Measurements from ENCODE around the gene RHBG.

The RHBG gene

DNA sequence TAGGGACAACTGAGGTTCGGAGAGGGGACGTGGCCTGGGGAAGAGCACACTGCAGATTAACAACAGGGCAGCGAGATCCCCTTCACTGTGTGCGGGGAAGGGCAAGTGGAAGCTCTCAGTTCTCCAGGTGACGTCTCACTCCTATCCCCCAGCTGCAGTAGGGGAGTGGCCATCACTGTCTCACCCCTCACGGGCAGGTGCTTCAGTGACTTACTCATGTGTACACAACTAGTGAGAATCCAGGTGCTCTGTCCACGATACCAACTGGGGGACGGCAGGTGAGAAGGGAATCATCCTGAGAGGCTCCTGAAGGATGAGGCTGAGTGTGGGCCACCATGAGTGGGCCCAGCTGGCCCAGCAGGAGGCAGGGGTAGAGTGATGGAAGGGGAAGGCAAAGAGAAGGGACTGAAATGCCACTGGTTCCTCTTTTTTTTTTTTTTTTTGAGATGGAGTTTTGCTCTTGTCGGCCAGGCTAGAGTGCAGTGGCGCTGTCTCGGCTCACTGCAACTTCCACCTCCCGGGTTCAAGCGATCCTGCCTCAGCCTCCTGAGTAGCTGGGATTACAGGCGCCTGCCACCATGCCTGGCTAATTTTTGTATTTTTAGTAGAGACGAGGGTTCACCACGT is 25.9 kb downstream of the RHBG start:
- no peak overlapping the region for H3K27ac ChIP-seq
- TF ChIP-seq, protein P1, sequence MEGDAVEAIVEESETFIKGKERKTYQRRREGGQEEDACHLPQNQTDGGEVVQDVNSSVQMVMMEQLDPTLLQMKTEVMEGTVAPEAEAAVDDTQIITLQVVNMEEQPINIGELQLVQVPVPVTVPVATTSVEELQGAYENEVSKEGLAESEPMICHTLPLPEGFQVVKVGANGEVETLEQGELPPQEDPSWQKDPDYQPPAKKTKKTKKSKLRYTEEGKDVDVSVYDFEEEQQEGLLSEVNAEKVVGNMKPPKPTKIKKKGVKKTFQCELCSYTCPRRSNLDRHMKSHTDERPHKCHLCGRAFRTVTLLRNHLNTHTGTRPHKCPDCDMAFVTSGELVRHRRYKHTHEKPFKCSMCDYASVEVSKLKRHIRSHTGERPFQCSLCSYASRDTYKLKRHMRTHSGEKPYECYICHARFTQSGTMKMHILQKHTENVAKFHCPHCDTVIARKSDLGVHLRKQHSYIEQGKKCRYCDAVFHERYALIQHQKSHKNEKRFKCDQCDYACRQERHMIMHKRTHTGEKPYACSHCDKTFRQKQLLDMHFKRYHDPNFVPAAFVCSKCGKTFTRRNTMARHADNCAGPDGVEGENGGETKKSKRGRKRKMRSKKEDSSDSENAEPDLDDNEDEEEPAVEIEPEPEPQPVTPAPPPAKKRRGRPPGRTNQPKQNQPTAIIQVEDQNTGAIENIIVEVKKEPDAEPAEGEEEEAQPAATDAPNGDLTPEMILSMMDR (IDR thresholded peaks at IDR 0.05), result no peak
- no peak for TF ChIP-seq ZFX (IDR thresholded peaks at IDR 0.05; ENCODE audit: borderline replicate concordance)

DNA sequence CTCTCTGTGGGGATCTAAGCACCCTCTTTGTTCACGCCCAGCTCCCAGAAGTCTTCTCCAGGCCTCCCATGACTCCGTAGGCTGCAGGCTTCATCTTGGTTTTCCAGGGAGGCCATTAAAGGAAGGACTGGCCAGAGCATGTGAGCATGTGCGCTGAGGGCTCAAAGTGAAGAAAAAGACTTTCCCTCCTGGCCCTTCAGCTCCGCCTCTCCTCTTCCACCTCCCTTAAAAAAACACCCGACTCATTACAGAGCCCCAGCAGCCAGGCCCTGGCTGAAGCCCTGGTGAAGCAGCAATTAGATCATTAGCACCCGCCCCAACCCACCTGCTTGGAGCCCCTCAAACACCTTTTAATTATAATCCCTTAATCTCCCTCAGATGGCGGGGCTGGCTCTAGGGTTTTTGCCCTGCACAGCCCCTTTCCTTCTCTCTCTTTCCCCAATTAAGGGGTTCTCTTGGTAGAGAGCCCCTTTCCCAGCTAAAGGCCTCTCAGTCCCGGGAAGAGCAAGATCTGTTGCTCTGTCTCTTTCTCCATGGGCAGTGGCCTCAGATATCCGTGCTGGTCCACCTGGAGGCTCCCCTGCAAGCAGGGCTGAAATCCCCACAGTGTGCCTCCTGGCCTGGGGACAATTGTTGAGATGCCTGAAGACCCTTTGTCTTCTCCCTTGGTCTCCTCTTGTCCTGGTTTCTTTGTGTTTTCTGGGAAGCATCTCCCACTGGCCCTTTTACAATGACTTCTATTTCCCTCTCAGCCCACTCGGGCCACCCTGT is 30.5 kb downstream of the RHBG start:
- H3K27ac ChIP-seq, result no peak overlapping the region
- TF ChIP-seq, protein P1 (IDR thresholded peaks at IDR 0.05), result no peak
- no peak for TF ChIP-seq ZFX (IDR thresholded peaks at IDR 0.05; ENCODE audit: borderline replicate concordance)

DNA sequence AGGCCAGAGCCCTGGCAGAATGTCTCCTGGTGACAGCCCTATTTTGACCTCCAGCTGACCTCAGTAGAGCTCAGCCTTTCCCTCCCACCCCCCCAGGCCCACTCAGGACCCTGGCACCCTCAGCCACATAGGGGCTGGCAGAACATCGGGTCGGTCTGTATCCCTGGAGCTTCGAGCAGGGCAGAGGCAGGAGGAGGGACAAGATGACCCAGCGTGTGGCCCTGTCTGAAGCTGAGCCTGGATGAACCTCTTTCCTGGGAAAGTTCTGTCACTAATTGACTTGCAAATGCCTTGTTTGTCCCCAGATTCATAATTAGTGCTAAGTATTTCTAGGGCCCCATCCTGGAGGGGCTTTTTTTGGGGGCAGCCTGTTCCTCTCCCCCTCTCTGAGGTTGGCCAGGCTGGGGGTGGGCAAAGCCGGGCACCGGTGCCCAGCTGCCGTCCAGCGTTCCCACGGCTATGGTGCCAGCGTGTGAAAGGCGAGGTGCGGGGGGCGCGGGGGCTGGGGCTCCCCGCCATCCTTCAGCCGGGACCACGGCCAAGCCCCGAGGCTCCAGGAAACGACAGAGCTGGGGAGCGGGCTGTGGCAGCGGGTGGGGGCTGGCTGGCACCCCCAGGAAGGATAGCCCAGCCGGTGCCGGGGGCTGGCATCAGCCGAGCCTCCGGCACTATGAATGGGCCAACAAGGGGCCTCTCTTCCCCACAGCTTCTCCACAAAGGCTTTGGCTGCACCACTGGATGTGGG is 31.4 kb downstream of the RHBG start:
- TF ChIP-seq ZFX (IDR thresholded peaks at IDR 0.05; ENCODE audit: borderline replicate concordance), result no peak
- TF ChIP-seq, protein P1 (IDR thresholded peaks at IDR 0.05), result no peak
- H3K27ac ChIP-seq, result no peak overlapping the region

DNA sequence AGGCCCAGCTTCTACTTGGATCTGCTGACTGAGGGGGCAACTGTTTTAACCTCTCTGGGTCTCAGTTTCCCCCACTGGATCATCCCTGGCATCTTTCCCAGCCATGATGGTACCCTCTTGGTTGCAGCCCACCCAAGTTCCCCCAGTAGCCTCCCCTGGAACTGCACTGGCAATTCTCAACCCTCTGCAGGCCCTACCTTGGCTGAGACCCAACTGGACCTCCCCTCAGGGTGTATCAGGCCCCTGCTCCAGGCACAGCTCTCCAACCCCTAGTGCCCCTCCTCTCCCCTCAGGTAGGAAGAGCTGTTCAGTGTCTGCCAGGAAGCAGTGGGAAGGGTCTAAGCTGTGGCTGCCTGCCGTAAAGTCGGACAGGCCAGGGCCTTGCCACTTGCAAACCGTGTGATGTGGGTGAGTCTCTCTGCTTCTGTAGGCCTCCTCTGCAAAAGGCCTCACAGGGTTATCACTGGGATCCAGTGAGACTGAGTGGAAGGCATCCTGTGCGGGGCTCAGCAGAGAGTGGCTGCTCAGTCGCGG is 32.1 kb downstream of the RHBG start:
- no peak overlapping the region for H3K27ac ChIP-seq
- TF ChIP-seq ZFX (IDR thresholded peaks at IDR 0.05; ENCODE audit: borderline replicate concordance), result no peak
- TF ChIP-seq, protein P1 (IDR thresholded peaks at IDR 0.05), result no peak

DNA sequence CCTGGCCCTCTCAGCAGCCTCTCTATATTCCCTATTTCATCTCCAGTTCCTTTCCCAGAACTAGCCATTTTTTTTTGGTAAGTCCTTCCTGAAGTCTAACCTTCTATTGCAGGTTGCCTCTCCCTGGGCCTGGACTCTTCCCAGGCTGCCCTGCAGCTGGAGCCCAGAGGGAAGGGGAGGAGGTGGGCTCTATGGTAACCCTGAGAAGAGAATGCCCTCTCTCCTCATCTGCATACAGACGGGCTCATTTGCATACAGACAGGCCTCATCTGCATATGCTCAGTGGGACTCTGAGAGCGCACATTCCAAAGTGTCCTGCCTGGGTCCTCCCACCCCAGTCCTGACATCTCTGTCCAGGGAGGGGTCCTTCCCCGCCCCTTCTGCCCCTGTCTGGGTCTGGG is 32.7 kb downstream of the RHBG start:
- TF ChIP-seq, protein P1 (IDR thresholded peaks at IDR 0.05), result no peak
- TF ChIP-seq ZFX (IDR thresholded peaks at IDR 0.05; ENCODE audit: borderline replicate concordance), result no peak
- H3K27ac ChIP-seq, result no peak overlapping the region

DNA sequence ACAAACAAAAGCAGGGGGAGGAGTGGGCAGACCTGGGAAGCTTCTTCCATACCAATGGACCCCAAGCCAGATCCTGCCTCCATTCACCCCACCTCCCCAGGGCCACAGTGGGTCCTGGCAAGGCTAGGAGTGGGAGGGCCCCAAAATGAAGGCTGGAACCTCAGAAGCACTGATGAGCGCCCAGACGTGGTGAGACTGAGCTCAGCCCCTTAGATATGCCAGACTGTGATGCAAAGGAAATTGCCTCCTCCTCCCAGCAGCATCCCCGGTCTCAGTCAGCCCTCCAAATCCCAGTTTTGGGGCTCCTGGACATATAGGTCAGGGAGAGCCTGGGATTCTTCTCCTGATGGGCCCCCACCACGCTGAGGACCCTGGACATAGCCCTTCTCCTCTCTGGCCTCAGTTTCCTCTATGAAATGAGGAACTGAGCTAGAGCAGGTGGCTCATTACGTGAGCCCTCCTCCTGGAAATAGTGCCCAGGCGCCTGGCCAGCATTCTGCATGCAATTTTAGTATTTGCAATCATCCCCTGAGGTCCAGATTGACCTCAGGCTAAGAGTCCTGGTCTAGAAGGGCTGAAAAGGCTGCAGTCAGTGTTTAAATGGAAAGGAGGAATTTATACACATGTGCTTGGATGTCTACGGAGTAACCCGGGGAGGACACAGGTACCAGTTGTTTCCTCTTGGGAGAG is 33.5 kb downstream of the RHBG start:
- TF ChIP-seq, protein P1 (IDR thresholded peaks at IDR 0.05), result no peak
- no peak for TF ChIP-seq ZFX (IDR thresholded peaks at IDR 0.05; ENCODE audit: borderline replicate concordance)
- no peak overlapping the region for H3K27ac ChIP-seq

All from 22Rv1 (cell line).